NCI-H1092 (cell line): ENCODE results near the gene RP9.

Source experiments
- DNase-seq: peaks from one replicate; lab custom pipeline; 2025; lab: John Stamatoyannopoulos, UW

RP9 gene, protein sequence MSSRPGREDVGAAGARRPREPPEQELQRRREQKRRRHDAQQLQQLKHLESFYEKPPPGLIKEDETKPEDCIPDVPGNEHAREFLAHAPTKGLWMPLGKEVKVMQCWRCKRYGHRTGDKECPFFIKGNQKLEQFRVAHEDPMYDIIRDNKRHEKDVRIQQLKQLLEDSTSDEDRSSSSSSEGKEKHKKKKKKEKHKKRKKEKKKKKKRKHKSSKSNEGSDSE

DNA sequence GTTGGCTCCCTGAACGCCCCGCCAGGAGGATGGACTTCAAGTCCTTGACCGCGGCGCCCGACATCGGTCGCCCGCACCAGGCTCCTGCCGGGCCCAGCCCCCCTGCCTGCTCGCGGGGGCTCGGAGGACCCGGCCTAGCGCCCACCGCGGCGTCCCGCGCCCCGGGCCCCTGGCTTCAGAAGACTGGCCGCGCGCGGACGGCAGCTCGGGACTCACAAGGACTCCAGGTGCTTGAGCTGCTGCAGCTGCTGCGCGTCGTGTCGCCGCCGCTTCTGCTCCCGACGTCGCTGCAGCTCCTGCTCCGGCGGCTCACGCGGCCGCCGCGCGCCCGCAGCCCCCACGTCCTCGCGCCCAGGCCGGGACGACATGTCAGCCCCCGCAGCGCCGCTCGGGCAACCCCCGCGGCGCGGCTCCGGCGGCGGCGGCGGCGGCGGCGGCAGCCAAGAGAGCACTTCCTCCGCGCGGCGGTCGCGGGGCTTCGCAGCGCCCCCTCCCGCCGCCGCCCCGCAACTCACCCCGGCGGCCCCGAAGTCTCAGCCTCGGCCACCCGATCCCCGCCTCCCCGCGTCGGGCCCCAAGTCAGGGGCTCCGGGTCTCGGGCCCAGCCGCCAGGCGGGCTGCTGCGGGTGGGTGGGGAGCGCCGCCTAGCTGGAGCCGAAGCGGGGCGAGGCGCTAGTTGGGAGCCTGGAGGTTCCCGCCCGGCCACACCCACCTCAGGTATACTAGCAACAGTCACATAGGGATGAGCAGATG lies at the start of gene RP9:
Gene RP9 (minus strand): TSS at position 400 of the 753 bp plus-strand sequence. CDS start 32 bp downstream, at position 368.
- DNase-seq: peak; percentile 74

DNA sequence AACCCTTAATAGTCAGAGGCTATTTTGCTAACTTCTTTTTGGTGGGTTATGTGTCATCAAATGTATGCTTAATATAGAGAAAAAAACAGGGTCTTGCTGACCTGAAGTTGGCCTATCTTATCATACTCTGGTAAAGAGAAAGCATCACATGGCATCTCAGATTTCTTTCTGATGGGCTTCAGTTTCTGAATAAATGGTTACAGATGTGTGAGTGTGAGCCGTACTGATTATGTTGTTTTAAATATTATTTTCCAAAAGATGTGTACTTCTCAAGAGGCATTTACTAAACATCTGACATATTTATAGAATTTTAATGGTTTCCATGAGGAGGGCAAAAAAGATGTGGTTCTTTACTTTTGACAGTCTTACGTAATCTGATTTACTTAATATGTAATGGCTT lies 48.6 kb upstream of the RP9 start:
- DNase-seq: no peak

GRCh38 chr7:33157311-33157710 lies 48.1 kb upstream of the RP9 start:
- no peak for DNase-seq

DNA sequence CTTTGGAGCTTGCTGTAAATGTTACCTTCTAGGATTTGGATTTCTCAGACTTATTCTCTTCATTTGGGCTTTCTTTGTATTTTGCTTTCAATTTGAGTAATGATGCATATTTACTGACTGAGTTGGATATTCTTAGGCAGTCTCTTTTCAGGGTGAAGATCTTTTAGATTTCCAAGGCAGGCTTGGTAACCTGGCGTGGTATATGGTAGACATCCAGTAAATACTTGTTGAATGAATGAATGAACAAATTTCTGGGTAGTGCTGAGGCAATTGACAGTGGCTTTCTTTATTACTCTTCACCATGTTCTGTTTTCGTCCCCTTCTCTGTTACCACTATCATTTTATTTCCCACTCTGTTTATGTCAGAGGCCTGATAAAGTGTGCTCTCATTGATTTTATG lies 47.2 kb upstream of the RP9 start:
- DNase-seq: no peak

DNA sequence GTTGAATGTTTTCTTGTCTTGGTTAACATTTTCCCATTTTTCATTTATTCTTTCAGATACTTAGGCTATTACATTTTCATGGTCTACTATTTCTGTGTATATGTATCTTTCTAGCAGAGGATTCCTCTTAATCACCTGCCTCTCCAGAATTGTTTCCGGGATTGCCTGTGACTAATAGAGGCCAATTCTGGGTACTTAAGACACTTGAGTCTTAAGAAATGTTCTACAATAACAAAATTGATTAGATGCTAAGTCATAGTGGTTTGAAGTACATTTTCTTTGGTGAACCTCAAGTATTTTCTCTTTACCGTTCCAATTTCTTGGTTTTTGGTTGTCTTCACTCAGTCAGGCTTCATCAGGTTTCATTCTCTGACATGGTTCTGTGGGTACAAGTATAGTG lies 46.6 kb upstream of the RP9 start:
- no peak for DNase-seq

- no peak for DNase-seq
Observed at GRCh38 chr7:33152087-33152486, 42.9 kb upstream of the RP9 start.

DNA sequence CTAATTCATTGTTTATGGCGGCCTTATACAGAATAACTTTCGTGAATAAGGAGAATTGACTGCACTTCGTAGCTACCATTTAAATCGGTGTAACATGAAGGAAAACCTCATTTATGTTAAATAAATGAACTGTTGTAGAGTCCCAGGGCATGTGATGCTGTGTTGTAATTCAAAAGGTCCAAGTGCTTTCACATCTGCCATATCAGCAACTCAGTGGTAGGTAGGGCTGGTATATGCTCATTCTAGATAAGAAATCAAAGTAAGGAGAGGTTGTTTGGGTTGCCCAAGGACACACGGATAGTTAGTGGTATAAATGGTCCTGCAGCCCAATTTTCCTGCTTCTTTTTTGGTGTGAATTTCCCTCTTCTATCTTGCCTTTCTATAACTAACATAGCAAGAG lies 36.0 kb upstream of the RP9 start:
- DNase-seq: no peak

DNA sequence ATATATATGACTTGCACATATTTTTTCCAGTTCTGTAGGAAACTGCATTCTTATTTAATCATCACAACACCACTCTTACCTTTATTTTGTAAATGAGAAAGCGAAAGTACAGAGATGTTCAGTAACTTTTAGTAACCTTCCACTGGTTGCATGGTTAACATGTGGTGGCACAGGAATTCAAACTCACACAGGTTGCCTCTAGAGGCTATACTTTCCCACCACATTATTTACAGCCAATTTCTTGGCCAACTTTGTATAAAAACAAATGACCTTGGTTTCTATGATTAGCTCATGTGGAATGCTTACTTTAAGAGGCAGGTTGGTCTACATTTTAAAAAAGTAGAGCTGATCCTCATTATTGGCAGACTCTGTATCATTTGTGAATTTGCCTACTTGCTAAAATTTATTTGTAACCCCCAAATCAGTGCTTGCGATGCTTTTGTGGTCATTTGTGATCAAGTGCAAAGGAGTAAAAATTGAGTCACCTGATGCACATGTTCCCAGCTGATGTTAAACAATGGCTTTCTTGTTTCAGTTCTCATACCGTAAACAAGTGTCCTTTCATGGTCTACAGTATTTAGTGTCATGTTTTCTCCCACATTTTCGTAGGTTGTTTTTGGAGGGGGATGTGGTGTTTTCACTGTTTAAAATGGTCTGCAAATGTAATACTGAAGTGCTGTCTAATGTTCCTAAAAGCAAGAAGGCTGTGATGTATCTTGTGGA lies 35.0 kb upstream of the RP9 start:
- no peak for DNase-seq

- DNase-seq: no peak
Observed at GRCh38 chr7:33142585-33142984, 33.4 kb upstream of the RP9 start.

DNA sequence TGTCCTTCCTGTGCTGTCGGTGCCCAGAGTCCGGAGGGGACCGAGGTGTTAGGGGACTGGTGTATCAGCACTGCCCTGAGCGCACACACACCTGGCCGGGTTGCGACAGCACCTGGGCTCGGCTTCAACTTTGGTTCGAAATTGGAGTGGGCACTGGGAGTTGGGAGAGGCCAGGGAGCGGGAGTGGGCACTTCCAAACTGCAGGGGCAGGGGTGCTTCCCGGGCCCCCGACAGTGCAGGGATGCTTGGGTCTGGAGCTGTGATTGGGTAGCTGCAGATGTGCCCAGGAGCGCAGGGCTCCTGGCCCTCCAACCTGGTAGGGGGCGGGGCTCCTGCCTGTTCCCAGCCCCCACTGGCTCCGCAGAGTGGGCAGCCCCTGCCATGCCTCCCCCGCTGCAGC lies 27.9 kb upstream of the RP9 start:
- no peak for DNase-seq

DNA sequence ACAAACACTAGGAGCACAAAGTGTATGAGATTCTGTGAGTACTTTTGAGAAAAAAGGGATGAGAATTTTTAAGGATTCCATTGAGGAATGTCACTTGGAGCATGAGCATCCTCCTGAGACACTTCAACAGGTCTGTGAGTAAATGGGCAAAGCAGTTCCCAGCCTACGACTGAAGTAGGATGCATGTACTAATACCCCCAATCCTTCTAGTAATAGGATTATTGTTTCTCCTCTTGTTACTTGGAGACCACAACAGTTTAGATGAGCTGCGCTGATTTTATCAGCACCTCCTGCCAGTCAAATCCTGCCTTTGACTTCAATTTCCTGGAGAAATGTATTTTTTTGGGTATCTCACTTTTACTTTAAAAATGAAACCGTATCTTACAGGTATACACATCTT lies 21.0 kb upstream of the RP9 start:
- DNase-seq: no peak

DNA sequence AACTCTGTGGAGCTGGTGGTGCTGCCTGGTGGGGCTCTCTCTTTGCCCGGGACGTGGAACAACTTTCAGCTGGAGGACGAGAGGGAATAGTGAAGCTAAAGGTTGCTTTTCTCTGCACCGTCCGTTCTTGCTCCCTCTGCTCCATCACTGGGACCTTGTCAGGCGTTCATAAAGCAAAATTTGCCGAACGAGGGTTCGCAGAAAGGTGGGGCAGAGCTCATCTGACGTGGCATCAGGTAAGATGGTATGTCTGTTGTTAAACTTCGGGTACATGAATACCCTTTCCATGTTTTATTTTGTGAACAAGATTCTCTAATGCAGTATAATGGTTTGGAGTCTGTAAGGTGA lies 20.6 kb upstream of the RP9 start:
- DNase-seq: no peak

- DNase-seq: peak; percentile 91
Observed at GRCh38 chr7:33128990-33129805, 20.0 kb upstream of the RP9 start, which contains the start of gene BBS9. Gene BBS9, plus strand, starts transcription at chr7:33129564. Its CDS starts 16,689 bp downstream, at chr7:33146253.

DNA sequence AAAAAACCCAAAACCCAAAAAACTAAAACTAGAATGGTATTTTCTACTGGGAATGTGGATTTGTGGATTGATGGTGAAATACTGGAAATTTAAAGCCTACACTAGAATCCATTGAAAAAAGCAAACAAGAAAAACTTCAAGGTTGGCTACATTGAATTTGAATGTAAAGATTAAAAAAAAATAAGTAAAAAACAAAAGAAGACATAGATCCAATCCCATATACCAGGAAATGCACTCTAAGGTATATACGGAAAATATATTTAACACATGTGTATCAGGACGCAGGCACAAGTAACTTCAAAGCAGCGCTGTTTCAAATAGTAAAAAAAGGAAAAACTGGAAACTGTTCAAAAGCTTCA lies 19.4 kb upstream of the RP9 start:
- no peak for DNase-seq

DNA sequence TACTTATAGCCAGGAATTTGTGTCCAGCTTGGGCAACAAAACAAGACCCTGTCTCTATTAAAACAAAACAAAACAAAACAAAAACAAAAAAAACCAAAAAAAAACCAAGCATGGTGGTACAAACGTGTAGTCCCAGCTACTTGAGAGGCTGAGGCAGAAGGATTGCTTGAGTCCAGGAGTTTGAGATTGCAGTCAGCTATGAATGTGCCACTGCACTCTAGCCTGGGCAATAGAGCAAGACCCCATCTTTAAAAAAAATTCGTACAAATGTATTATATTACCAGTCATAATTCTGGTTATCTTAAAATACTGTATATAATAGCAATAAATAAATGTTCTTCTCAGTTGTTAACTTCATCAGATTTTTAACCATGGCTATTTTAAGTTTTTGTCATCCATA lies 17.9 kb upstream of the RP9 start:
- no peak for DNase-seq

DNA sequence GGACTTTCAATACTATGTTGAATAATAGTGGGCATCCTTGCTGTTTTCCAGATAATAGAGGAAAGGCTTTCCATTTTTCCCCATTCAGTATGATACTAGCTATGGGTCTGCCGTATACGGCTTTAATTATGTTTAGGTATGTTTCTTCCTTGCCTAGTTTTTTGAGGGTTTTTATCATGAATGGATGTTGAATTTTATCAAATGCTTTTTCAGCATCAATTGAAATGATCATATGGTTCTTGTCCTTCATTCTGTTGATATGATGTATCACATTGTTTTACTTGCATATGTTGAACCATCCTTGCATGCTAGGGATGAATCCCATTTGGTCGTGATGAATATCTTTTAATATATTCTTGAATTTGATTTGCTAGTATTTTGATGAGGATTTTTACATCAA lies 9.2 kb upstream of the RP9 start:
- DNase-seq: no peak

- DNase-seq: no peak
Observed at GRCh38 chr7:33114976-33115375, 5.8 kb upstream of the RP9 start.

- no peak for DNase-seq
Observed at GRCh38 chr7:33111614-33112013, 2.4 kb upstream of the RP9 start.

GRCh38 chr7:33109758-33110238 lies 594 bp upstream of the RP9 start:
- DNase-seq: no peak

GRCh38 chr7:33108554-33109004 lies 625 bp downstream of the RP9 start:
- DNase-seq: no peak

DNA sequence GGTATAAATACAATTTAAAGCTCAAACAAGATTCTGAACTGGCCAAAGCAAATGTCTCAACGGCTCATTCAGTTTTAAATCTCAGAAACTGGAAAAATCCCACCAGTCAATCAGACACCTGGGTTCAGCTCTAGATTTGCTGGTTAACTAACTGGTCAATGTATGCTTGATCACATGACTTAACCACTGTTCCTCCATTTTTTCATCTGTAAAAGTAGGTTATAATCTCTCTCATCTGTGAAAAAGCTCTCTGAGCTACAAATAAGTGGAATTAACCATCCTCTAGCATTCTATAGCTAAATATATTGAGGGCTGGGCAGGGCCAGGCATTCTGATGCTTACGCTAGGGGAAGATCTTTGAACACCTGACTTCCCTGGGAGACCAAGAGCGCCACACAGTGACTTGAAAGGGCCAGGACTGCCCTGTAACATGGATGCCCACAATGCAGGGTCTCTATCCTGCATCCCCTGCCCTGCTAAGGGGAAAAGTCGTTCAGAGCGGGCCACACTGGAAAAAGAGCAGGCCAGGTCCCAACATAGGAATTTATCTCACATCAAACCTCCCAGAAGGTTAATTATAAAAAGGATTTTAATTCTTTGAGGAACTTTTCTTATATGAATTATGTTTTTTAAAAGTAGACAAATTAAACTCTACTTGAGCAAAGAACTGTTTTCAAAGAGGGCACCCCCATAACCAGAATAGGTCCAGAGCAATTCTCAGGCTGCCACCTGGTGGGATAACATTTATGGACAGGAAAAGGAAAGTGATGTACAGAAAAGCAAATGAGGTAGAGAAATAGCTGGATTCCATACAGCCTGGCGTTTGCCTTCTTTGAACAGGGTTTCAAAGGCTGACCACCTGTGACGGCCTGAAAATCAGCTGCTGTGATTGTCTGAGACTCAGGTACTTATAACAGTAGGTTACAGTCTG lies 1.8 kb downstream of the RP9 start:
- peak; percentile 5 for DNase-seq
